Activated CD8-positive, alpha-beta memory T cell treated with anti-CD3 and anti-CD28 coated beads, Interleukin-2, amount 10 ng/mL, durations not matched to agents 7 days and 5 days (primary cell): Measurements from ENCODE around the gene TWF2. TPM values are rescaled to one million over a fixed set of nuclear protein-coding genes. Genes with fewer than 3 reads are reported as not detected.
"Not testable (repeated sequence)": the region's sequence is repeated elsewhere in the genome, so short reads cannot be mapped to it uniquely, and the experiment has no call there.

Experiments
- ATAC-seq: fragments of 150-1000 bp; cut with Tn5 transposase; one replicate; pipeline ENCODE4 v1.10.0; 2021; ENCODE audit warnings: moderate library complexity
- CTCF ChIA-PET: fragments of 350-600 bp; sonication (Branson Sonifier 250); formaldehyde crosslinking; loops from one replicate; lab custom pipeline; 2021; ENCODE audit warnings: antibody characterized with exemption; lab: Charles Lee
- DNase-seq: peaks from one replicate; pipeline ENCODE4 v3.0.0-alpha.2; 2020
- H3K27ac Mint-ChIP-seq: one replicate; pipeline ENCODE4 v1.8.0; 2021; ENCODE audit warnings: mild to moderate bottlenecking, mixed read lengths
- H3K27me3 Mint-ChIP-seq: one replicate; pipeline ENCODE4 v1.8.0; 2021; ENCODE audit warnings: mixed read lengths
- H3K36me3 Mint-ChIP-seq: one replicate; pipeline ENCODE4 v1.8.0; 2021; ENCODE audit warnings: mild to moderate bottlenecking, mixed read lengths
- H3K4me1 Mint-ChIP-seq: one replicate; pipeline ENCODE4 v1.8.0; 2021; ENCODE audit warnings: mixed read lengths
- H3K4me3 Mint-ChIP-seq: one replicate; pipeline ENCODE4 v1.8.0; 2021; ENCODE audit warnings: mild to moderate bottlenecking, moderate library complexity, mixed read lengths
- H3K9me3 Mint-ChIP-seq: one replicate; pipeline ENCODE4 v1.8.0; 2022; ENCODE audit warnings: low read depth, mixed read lengths
- total RNA-seq, 2 experiments: library from RNA; stranded (reverse); gene quantifications; one replicate each; pipeline ENCODE4 v1.2.3, GENCODE V29; 2021

TWF2 gene
- total RNA-seq, 2 experiments from 2014 or later: 110 to 131 TPM

DNA sequence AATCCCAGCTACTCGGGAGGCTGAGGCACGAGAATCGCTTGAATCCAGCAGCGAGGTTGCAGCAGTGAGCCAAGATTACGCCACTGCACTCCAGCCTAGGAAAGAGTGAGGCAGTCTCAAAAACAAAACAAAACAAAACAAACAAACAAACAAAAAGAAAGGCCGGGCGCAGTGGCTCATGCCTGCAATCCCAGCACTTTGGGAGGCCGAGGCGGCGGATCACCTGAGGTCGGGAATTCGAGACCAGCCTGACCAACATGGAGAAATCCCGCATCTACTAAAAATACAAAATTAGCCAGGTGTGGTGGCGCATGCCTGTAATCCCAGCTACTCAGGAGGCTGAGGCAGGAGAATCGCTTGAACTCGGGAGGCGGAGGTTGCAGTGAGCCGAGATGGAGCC lies 35.8 kb upstream of the TWF2 start:
- Mint-ChIP-seq H3K4me1 (peaks cover 62% of the 10 kb centered on the region), H3K27ac (peak overlapping the region; percentile 96), H3K4me3 (peak overlapping the region; percentile 99), H3K36me3 (peaks cover 62% of the 10 kb centered on the region)
- not testable (repeated sequence) for H3K9me3 Mint-ChIP-seq, DNase-seq, H3K27me3 Mint-ChIP-seq, ATAC-seq
- CTCF ChIA-PET: interaction anchor here (1.4 to 2.2 kb wide), 3 partner anchors 26 to 43 kb away, joined by 3 to 12 read pairs (median 4); no protein-coding TSS in a partner anchor

DNA sequence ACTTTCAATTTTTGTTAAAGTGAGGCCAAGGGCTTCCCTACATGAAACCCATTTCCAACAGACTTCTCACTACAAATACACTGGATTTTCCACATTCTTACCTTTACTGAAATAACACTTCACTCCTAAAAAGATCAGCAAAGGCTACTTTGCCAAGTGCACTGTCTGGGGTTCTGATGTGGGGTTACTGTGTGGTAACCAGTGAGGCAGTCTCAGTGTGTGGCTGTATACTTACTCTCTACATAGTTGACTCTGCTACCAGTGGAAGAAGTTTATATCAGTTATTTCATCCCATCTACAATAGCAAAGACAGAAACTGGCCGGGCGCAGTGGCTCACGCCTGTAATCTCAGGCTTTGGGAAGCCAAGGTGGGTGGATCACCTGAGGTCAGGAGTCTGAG lies 33.9 kb upstream of the TWF2 start:
- ATAC-seq (peak; percentile 18), DNase-seq (no peak)
- Mint-ChIP-seq H3K27ac (peak overlapping the region; percentile 96), H3K9me3 (no peaks in the 10 kb centered on the region), H3K4me1 (peaks cover 75% of the 10 kb centered on the region), H3K36me3 (peaks cover 66% of the 10 kb centered on the region), H3K4me3 (peak overlapping the region; percentile 99), H3K27me3 (no peaks in the 10 kb centered on the region)
- CTCF ChIA-PET: interaction anchor here (1.3 to 3.2 kb wide), 6 partner anchors 19 to 66 kb away, joined by 5 to 27 read pairs (median 12); partner anchors contain the start of gene PPM1M

DNA sequence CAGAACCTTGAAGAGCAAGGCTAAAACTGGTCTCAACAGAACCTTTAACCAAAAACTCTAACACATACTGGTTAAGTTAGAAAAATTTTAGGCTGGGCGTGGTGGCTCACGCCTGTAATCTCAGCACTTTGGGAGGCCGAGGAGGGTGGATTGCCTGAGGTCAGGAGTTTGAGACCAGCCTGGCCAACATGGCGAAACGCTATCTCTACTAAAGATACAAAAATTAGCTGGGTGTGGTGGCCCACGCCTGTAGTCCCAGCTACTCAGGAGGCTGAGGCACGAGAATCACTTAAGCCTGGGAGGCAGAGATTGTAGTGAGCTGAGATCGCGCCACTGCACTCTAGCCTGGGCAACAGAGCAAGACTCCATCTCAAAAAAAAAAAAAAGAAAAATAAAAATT lies 33.2 kb upstream of the TWF2 start:
- not testable (repeated sequence) for ATAC-seq, DNase-seq
- CTCF ChIA-PET: interaction anchor here (0.9 to 3.2 kb wide), 11 partner anchors 8 to 67 kb away, joined by 3 to 27 read pairs (median 8); partner anchors contain the start of gene PPM1M

DNA sequence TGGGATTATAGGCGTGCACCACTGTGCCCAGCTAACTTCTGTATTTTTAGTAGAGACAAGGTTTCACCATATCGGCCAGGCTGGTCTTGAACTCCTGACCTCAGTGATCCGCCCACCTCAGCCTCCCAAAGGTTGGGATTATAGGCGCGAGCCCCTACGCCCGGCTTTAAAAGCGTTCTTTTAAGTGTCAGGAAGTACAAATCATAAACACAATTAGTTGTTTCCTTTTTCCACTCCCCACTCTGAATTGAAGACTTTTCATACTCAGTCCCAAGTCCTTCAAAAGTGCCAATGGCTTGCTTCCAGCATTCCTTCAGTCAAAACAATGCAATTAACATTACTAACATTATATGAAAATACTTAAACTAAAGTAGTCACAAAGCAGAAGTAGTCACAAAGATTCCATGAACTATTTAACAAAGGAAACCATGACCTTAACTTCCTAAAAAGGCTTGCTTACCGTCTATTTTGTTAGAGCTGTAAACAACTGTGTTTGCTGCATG lies 31.3 kb upstream of the TWF2 start:
- peak overlapping the region; percentile 85 for H3K27ac Mint-ChIP-seq
- DNase-seq (no peak), ATAC-seq (no peak)
- peaks cover 66% of the 10 kb centered on the region for H3K36me3 Mint-ChIP-seq
- H3K9me3 Mint-ChIP-seq: no peaks in the 10 kb centered on the region
- CTCF ChIA-PET: interaction anchor here (1.2 to 3.2 kb wide), 9 partner anchors 9 to 50 kb away, joined by 3 to 27 read pairs (median 8); partner anchors contain the start of genes PPM1M and TWF2
- no peaks in the 10 kb centered on the region for H3K27me3 Mint-ChIP-seq
- peaks cover 84% of the 10 kb centered on the region for H3K4me1 Mint-ChIP-seq
- peak overlapping the region; percentile 69 for H3K4me3 Mint-ChIP-seq

More for the DNA sequence above, 33.2 kb upstream of the TWF2 start:
- Mint-ChIP-seq H3K4me3 (peak overlapping the region; percentile 69), H3K36me3 (peaks cover 67% of the 10 kb centered on the region), H3K4me1 (peaks cover 81% of the 10 kb centered on the region), H3K27ac (peak overlapping the region; percentile 85)
- not testable (repeated sequence) for H3K27me3 Mint-ChIP-seq, H3K9me3 Mint-ChIP-seq

DNA sequence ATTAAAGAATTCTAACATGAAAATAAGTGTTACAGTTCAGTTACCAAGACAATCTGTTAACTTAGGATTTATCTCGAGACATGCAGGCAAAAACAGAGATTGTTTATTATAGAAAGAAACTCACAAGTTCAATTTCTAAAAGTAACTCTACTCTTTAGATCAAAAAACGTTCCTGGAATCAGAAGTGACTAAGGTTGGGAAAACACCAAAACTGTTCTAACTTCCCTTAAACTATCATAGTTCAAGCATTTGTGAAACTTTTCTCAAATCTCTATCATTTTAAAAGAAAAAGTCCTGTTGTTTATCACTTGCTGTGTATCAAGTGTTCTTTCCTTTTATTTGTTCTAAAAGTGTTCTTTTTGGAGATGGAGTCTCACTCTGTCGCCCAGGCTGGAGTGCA lies 30.8 kb upstream of the TWF2 start:
- ATAC-seq: no peak

DNA sequence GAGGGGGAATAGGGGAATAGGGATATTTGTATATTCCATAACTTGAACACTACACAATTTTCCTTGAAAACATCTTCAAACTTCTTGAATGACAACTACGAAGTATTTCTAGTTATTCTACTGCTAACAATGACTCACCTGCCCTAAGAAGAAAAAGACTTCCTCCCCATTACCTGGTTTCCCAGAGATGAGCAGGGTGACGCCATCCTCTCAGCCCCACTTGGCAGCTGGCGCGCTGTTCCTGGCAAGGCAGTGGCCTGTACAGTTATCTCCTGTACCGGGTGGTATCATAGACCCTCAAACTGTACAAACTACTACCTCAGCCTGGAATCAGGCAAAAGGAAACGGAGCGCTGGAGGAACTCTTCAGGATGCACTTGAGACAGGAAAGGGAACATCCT lies 29.1 kb upstream of the TWF2 start:
- Mint-ChIP-seq H3K36me3 (peaks cover 67% of the 10 kb centered on the region), H3K27me3 (no peaks in the 10 kb centered on the region)

More for the DNA sequence above, 30.8 kb upstream of the TWF2 start:
- Mint-ChIP-seq H3K27me3 (no peaks in the 10 kb centered on the region), H3K9me3 (no peaks in the 10 kb centered on the region), H3K36me3 (peaks cover 67% of the 10 kb centered on the region), H3K4me1 (peaks cover 82% of the 10 kb centered on the region), H3K27ac (peak overlapping the region; percentile 85), H3K4me3 (peak overlapping the region; percentile 69)
- DNase-seq: no peak
- CTCF ChIA-PET: interaction anchor here (1.2 to 3.2 kb wide), 5 partner anchors 24 to 150 kb away, joined by 3 to 12 read pairs (median 6); partner anchors contain the start of gene PPM1M

DNA sequence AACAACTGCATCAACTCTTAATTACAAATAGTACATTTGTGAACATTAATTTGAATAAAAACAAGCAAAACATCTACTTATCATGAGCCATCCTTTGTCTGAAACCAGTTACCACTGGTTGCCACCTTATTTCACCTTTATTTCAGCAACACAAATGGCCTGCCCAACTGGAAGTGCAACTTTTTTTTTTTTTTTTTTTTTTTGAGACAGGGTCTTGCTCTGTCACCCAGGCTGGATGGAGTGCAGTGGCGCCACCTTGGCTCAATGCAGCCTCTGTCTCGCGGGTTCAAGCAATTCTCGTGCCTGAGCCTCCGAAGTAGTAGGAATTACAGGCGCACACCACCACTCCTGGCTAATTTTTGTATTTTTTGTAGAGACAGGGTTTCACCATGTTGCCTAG lies 26.4 kb upstream of the TWF2 start:
- Mint-ChIP-seq H3K9me3 (no peaks in the 10 kb centered on the region), H3K4me1 (peaks cover 72% of the 10 kb centered on the region), H3K27me3 (no peaks in the 10 kb centered on the region), H3K36me3 (peaks cover 68% of the 10 kb centered on the region), H3K4me3 (no peak overlapping the region), H3K27ac (no peak overlapping the region)
- ATAC-seq (no peak), DNase-seq (no peak)
- CTCF ChIA-PET: interaction anchor here (1.0 to 1.7 kb wide), 2 partner anchors 34 to 45 kb away, joined by 4 read pairs; no protein-coding TSS in a partner anchor

More for the DNA sequence above, 29.1 kb upstream of the TWF2 start:
- Mint-ChIP-seq H3K4me1 (peaks cover 75% of the 10 kb centered on the region), H3K27ac (peak overlapping the region; percentile 71), H3K4me3 (no peak overlapping the region), H3K9me3 (no peaks in the 10 kb centered on the region)
- ATAC-seq: no peak
- CTCF ChIA-PET: interaction anchor here (1.6 to 2.0 kb wide), 2 partner anchors 9 to 11 kb away, joined by 6 read pairs; partner anchors contain the start of gene WDR82
- DNase-seq: no peak

DNA sequence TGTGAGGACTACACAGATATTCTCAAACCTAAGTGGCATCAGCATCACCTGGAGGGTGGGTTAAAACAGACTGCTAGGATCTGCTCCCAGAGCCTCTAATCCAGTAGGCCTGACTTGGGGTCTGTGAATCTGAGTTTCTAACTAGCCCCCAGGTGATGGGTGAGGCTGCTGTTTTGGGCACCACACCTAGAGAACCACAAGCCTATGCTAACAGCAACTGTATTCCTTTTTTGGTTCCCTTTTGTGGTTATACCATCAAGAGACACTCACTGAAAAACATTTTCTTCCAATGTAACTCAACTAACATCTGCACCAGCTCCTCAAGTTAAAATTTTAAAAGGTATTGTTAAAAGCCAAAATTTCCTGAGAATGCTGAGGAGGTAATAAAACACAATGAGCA lies 23.5 kb upstream of the TWF2 start:
- ATAC-seq (no peak), DNase-seq (no peak)
- peaks cover 81% of the 10 kb centered on the region for H3K36me3 Mint-ChIP-seq
- no peaks in the 10 kb centered on the region for H3K27me3 Mint-ChIP-seq
- H3K4me3 Mint-ChIP-seq: no peak overlapping the region
- H3K27ac Mint-ChIP-seq: peak overlapping the region; percentile 58
- H3K4me1 Mint-ChIP-seq: peaks cover 62% of the 10 kb centered on the region
- CTCF ChIA-PET: interaction anchor here (0.7 to 1.9 kb wide), 2 partner anchors 9 to 16 kb away, joined by 3 to 10 read pairs; no protein-coding TSS in a partner anchor
- H3K9me3 Mint-ChIP-seq: no peaks in the 10 kb centered on the region

DNA sequence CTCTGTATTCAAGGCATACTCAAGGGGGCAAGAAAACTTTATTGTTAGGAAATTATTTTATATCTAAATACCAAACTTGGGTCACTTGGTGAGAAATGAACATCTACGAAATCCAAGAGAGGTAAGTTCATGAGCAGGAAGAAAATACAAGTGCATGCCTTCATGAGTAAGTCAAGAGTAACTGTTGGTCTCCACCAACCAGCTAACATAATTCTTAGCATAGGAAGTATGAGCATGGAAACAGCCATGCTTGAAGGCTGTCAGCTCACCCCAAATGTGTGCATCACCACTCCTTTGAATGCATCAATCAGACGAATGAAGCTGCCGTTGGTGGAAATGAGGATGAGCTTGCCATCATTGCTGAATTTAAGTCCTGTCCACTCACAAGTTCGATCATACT lies 20.5 kb upstream of the TWF2 start:
- CTCF ChIA-PET: interaction anchor here (0.8 to 2.5 kb wide), 5 partner anchors 14 to 79 kb away, joined by 3 to 18 read pairs (median 3); partner anchors contain the start of genes PPM1M and WDR82
- no peak for DNase-seq
- H3K9me3 Mint-ChIP-seq: no peaks in the 10 kb centered on the region
- no peak overlapping the region for H3K4me3 Mint-ChIP-seq
- H3K27ac Mint-ChIP-seq: no peak overlapping the region
- H3K4me1 Mint-ChIP-seq: peaks cover 77% of the 10 kb centered on the region
- no peak for ATAC-seq
- H3K36me3 Mint-ChIP-seq: peaks cover 83% of the 10 kb centered on the region
- H3K27me3 Mint-ChIP-seq: no peaks in the 10 kb centered on the region

DNA sequence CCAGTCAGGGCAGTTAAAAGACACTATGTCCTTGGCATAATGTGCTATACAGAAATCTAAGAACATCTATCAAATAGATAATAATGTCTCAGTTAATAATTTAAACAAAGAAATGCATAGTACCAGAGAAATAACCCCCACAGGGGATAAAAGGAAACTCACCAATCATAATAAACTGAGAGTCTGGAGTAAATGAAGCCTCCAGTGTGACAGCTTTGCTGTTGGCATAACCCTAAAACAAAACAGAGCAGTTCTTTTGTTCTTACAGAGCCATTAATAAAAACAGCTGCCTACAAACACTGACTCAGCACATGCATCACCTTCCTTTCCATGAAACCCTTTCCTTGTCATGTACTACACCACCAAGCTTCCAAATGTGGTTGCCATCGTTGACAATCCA lies 20.1 kb upstream of the TWF2 start:
- Mint-ChIP-seq H3K4me1 (peaks cover 79% of the 10 kb centered on the region), H3K36me3 (peaks cover 83% of the 10 kb centered on the region), H3K9me3 (no peaks in the 10 kb centered on the region), H3K27me3 (no peaks in the 10 kb centered on the region), H3K27ac (no peak overlapping the region), H3K4me3 (no peak overlapping the region)
- DNase-seq: no peak
- CTCF ChIA-PET: interaction anchor here (0.7 to 2.5 kb wide), 7 partner anchors 14 to 80 kb away, joined by 3 to 18 read pairs (median 3); partner anchors contain the start of genes PPM1M and WDR82
- ATAC-seq: no peak

DNA sequence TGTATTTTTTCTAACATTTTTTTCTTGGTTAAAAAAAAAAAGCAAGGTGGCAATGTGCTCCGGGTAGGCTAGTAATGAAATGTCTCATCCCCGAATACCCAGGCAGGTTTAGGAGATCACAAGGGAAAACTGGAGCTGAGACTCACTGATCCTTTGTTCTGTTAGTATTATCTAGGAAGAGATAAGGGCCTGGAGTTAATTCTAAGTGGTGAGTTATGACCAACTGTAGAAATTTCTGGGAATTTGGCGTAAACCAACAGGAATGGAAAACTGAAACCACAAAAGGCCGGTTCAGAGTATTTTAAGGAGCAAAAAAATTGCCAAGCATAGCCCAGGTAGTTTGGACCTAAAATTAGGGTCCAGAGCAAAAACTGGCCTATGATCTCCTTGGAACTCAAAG lies 19.0 kb upstream of the TWF2 start:
- H3K27me3 Mint-ChIP-seq: no peaks in the 10 kb centered on the region

DNA sequence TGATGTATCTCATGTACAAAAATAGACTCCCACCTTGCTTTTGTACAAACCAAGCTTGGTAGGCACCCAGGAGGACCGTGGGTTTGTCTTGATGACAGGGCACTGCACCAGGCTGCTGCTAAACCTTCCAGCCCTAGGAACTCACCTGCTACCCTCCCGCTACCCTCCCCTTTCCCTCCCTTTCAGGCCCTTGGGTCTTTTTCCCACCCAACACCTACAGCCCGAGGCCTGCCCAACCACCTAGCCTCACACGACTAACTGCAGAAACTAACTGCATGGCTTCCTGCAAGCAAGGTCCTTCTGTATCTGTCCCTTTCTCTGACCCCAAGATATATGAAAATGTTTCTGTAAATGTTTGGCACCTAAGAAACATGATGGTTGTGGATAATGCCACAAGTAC lies 17.7 kb upstream of the TWF2 start:
- H3K36me3 Mint-ChIP-seq: peaks cover 83% of the 10 kb centered on the region
- no peak for DNase-seq
- peak overlapping the region; percentile 59 for H3K27ac Mint-ChIP-seq
- ATAC-seq: no peak
- no peak overlapping the region for H3K4me3 Mint-ChIP-seq
- H3K27me3 Mint-ChIP-seq: no peaks in the 10 kb centered on the region
- H3K4me1 Mint-ChIP-seq: peaks cover 81% of the 10 kb centered on the region
- CTCF ChIA-PET: interaction anchor here (0.9 to 1.6 kb wide), 2 partner anchors 14 to 82 kb away, joined by 3 to 5 read pairs; no protein-coding TSS in a partner anchor
- no peaks in the 10 kb centered on the region for H3K9me3 Mint-ChIP-seq

More for the DNA sequence above, 19.0 kb upstream of the TWF2 start:
- Mint-ChIP-seq H3K9me3 (no peaks in the 10 kb centered on the region), H3K27ac (no peak overlapping the region), H3K36me3 (peaks cover 81% of the 10 kb centered on the region), H3K4me3 (no peak overlapping the region), H3K4me1 (peaks cover 82% of the 10 kb centered on the region)
- ATAC-seq (no peak), DNase-seq (no peak)
- CTCF ChIA-PET: interaction anchor here (1.6 to 2.5 kb wide), 2 partner anchors 20 to 27 kb away, joined by 4 to 18 read pairs; partner anchors contain the start of gene WDR82

DNA sequence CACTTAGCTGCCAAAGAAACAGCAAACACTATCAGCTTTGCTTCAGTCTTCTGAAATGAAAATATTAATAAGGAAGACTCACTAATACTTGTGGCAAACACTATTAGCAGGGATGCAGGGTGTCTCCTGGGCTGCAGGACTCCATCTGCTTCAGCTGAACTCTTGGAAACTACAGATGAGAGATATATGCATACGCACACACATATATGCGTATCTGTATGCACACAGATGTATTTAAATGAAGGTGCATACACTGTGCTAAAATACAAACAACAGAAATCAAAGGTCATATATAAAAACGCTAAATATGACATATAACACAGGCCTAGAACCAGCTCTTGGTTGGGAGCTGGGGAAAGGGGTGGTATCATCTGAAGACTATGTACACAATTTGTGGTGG lies 17.2 kb upstream of the TWF2 start:
- ATAC-seq: no peak
- DNase-seq: no peak
- H3K9me3 Mint-ChIP-seq: no peaks in the 10 kb centered on the region
- H3K36me3 Mint-ChIP-seq: peaks cover 78% of the 10 kb centered on the region
- H3K27ac Mint-ChIP-seq: peak overlapping the region; percentile 59
- H3K27me3 Mint-ChIP-seq: no peaks in the 10 kb centered on the region
- H3K4me1 Mint-ChIP-seq: peaks cover 77% of the 10 kb centered on the region
- no peak overlapping the region for H3K4me3 Mint-ChIP-seq
- CTCF ChIA-PET: interaction anchor here (0.9 to 1.6 kb wide), 4 partner anchors 15 to 83 kb away, joined by 3 to 5 read pairs (median 4); no protein-coding TSS in a partner anchor
